ENCODE measurements around the gene NRAP. TPM values are rescaled to one million over a fixed set of nuclear protein-coding genes. Genes with fewer than 3 reads are reported as not detected.

Gene NRAP
- total and polyA plus RNA-seq, 2 of the 8 experiments (the other 6 are each of a cell fraction or from before 2014, with no cell fraction given), result not detected

DNA sequence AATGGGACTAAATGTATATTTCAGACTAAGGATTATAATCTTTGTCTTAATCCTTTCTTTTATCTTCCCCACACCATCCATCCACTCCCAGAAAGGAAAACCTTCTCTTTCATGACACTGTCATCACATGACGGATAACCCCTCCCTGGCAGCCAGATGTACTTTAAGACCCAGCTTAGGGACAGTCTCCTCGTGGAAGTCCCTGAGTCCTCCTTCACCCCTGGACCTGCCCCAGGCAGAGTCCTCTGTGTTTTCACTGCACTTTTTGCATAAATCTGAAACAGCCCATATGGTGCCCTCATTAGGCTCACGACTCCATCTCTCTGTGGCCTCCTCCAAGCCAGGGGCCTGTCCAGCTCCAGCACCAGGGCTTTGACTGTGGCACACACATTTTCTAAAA is 16.0 kb downstream of the NRAP start (continued):
- TF ChIP-seq CBX5 (IDR thresholded peaks at IDR 0.05; ENCODE audit: low read depth, low read length) (no peak), TBP (IDR thresholded peaks at IDR 0.05; ENCODE audit: low read depth, low read length) (no peak), POLR2A (IDR thresholded peaks at IDR 0.05; ENCODE audit: control extremely low read depth in 1 of 2, low read depth in 2 of 2, low read length in 2 of 2) (no peak), ZNF274 (IDR thresholded peaks at IDR 0.05; ENCODE audit: borderline replicate concordance, extremely low read depth, low read length) (no peak), SRF (IDR thresholded peaks at IDR 0.05; ENCODE audit: low read depth, low read length) (no peak)
